Stimulated activated CD4-positive, alpha-beta T cell treated with anti-CD3 and anti-CD28 coated beads, Interleukin-1b, Interleukin-23, amount 100 ng/mL, for 1 hour (primary cell): ENCODE results near the gene GABRA4.

Experiments
- DNase-seq, 2 donors: peaks; one replicate each; pipeline ENCODE4 v3.0.0-alpha.2; 2020; ENCODE audit warnings: low read depth in 2 of 2

GABRA4 gene

DNA sequence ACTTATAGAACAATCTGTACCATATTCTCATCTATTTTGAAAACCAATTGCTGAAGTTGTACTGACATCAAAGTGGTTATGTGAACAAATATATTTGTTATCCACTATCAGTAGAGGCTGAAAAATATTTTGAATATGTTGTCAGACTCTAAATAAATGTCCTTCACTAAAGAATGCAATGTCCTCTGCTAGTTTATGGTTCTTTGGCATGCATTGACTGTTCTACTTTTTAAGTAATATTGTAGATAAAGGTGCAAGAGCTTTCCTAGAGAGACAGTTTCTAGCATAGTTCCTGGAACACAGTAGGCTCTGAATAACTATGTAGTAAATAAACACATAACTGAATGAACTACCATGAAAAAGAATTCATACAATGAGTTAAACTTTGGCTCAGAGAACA lies 66.2 kb downstream of the GABRA4 start:
- DNase-seq: no peak

DNA sequence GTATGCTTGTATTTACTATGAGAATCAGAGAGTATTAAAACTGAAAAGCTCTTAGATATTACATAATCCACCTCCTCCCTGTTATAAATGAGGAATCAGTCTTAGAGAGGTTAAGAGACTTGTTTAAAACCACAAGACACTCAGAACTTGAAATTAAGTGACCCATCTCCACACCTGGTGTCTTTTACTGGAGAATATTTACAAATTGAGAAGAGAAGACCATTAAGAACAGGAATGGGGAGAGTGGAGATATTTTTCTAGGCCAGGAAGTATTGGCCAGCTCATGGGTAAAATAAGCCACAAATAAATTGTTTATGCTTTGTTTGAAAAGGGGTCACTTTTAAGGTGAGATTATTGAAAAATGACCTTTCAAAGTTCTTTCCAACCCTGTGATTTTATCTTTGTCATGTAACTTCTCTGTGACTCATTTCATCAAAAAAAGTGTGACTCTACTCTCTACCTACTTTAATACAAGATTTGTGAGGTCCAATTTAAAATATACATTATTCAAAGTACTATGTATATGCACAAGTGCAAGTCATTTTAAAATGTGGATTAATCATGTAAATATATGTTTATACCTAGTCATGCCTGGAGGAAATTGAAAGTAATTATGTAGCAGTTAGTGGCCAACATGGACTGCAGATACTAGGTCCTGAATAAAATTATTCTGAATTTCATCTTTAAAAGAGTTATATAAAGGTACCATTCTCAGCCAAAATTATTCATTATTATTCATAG lies 68.4 kb downstream of the GABRA4 start:
- DNase-seq: no peak

DNA sequence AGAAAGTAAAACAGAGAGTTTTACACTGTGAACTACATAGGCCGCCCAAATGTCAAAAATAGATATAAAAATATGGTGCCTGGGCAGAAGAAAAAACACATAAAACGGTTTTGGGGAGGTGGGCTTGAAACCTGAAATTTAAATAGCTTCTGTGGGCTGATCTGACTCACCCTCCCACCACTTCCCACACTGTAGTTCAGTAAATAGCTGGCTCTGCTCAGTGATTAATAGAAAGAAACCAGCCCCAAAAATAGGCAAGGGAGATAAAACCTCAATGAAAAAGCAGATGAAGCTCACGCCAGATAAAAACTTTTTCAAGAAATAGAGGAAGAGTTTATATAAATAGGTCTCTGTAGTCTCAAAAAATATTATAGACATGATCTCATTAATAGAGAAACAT lies 71.2 kb downstream of the GABRA4 start:
- DNase-seq: no peak

DNA sequence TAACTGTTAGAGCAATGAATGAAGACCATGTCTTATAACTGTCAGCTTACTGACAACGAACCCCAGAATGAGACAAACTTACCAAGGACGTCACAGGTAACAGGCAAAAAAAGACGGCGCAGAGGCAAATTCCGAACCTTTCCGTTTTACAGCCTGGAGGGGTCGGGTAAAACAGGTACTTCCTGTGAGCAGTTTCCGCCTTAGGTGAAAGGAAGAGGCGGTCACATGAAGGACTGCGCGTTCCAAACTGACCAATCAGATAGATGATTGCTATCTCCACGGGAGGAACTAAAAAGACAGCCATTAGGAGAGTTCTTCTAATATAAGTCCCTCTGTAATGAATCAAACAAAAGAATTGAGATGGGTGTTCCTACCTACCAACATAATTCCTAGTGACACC lies 84.3 kb downstream of the GABRA4 start, which contains the start of gene COX7B2:
TSS of gene COX7B2 (minus strand) at position 168 of the 400 bp plus-strand sequence. CDS start 174,053 bp downstream, outside the sequence.
- DNase-seq: no peak

DNA sequence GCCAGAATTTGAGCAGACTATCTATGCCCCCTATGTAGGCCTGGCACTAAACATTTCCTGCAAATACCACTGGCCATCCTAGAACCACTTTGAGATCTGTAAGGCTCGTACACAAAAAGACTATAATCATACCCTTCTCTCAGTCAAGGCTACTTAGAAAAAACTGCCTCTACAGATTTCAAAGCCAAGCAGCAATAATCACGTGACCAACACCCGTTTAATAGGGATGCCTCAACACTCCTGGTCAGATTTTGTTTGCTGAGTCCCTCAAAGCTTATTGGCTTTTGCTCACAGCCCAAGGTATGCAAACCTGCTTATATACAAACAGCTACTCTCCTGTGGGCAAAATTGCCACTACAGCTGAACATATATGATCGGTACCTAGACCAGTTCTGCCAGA lies 85.2 kb downstream of the GABRA4 start:
- DNase-seq: no peak

DNA sequence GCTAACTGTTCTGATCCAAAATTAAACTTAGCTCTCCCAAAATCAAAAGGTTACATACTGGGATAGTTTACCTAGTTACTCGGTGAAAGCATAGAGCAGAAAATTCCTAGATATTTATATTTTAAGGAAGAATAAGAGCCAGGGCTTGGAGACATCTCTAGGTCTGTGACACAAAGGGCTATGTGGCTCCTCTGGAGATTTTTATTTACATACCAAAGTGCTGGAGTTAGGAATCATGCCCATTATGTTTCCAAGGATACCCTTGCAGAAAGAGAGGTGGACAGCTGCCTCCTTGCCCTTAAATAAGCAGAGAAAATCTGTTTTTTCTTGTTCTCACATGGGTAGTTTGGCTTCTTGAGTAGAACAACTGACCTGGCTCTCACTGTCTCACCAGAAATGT lies 93.3 kb downstream of the GABRA4 start:
- DNase-seq: no peak

DNA sequence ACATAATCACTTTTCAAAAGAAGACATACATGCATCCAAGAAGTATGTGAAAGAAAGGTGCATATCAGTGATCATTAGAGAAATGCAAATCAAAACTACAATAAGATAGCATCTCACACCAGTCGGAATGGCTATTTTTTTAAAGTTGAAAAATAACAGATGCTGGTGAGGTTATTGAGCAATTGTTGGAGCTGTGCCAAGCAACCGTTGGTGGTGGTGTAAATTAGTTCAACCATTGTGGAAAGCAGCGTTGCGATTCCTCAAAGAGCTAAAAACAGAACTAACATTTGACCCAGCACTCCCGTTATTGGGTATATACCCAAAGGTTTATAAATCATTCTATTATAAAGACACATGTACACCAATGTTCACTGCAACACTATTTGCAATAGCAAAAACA lies 98.6 kb downstream of the GABRA4 start:
- DNase-seq: no peak

DNA sequence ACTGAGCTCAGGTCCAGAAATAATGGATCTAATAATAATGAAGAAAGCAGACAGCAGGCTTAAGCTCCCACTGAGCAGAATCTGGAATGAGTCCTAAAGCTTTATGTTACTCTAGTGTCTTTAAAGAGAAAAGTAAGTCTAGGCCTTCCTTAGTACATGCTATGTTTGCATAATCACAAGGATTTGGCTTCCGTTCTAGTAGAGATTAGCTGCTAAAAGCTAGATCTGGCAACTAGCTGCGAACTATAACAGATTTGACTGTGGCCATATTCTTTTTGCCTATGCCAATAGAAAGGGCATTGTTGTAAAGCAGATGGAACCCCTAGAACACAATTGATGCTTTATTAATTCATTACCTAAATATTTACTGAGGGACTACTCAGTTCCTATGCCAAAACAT lies 103.3 kb downstream of the GABRA4 start:
- no peak for DNase-seq

DNA sequence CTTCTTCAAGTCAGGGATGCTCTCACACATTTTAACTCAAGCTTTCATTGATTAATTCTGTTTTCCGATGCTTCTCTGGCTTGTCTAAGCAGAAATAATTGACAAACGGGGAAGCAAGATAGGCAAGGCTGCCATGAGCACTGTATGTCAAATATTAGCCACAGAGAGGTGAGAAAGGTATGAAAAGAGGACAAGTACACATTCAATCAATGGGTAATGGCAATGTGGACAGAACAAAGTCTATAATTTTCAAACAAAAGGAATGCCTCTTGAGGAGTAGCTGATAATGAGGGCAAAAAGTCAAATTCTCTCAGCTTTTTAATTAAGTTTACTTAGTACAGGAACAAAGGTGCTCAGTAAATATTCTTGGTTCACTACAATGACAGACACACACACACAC lies 104.0 kb downstream of the GABRA4 start:
- DNase-seq: no peak

DNA sequence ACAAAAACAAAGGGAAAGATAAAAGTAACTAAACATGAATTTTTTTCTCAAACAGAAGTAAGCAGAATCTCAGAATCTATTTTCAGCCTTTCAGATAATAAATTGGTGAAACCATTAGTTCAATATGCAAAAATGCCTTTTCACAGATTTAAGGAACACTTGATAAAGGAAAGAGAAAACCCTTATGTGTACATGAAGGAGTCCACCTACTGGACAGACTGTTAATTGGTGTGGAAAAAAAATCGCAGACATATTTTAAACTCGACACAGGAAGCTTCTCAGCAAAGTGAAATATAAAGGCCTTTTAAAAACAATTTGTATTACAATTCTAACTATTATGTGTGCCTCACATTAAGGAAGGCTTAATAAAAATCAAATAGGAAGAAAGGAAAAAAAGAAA lies 106.7 kb downstream of the GABRA4 start:
- DNase-seq: no peak

DNA sequence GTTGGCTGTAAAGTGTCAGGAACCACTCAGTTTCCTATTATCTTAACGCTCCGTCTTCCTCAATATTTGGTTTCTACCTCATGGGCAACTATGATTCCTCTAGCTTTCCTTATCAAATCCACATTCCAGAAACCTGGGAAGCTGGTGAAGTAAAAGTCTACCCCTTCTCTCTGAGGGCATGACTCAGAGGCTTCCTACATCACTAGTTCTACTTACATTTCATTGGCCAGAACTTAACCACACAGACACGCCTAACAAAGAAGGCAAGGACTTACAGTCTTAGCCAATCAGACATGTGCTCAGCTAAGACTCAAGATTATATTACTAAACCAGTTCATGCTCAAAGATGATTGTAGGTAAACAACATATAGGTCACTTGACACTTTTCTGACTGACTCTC lies 114.7 kb downstream of the GABRA4 start:
- DNase-seq: no peak

DNA sequence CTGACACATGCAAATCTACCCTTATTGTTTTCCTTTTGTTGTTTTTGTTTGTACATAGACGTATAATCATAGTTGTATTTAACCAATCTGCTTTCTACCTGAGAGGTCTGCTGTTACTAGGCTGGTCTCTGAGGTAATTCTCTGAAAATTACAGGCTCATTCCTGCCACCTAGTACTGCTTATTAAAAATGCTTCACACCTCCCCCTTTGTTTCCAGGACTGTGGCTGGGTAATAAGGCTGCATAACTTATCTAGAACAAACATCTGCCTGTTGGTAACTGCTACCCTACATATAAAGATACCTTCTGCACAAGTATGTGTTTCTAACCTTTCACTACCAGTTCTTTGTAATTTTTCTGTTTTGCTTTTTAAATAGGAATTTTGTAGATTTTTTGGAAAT lies 118.6 kb downstream of the GABRA4 start:
- no peak for DNase-seq

DNA sequence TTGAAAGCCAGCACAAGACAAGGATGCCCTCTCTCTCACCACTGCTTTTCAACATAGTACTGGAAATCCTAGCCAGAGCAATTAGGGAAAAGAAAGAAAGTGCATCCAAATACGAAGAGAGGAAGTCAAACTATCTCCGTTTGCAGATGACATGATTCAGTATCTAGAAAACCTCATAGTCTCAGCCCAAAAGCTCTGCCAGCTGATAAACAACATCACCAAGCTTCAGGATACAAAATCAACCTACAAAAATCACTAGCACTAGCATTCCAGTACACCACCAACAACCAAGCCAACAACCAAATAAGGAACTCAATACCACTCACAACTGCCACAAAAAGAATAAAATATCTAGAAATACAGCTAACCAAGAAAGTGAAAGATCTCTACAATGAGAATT lies 123.0 kb downstream of the GABRA4 start:
- no peak for DNase-seq
